Vagina (tissue), 2 donors: ENCODE data around the gene FLT1. TPM values are rescaled to one million over a fixed set of nuclear protein-coding genes. Genes with fewer than 3 reads are reported as not detected.

Experiments
- DNase-seq, 2 donors: peaks; one replicate each; pipeline ENCODE4 v3.0.0-alpha.2; 2017; ENCODE audit errors: extremely low spot score in 2 of 2
- H3K27ac ChIP-seq: fragments of 200-600 bp; sonication (generic); one replicate; pipeline ENCODE4 v1.5.1; 2019
- H3K27me3 ChIP-seq: fragments of 200-600 bp; sonication (generic); one replicate; pipeline ENCODE4 v1.5.1; 2019
- H3K36me3 ChIP-seq, 2 donors: fragments of 200-600 bp; sonication (generic); one replicate each; pipeline ENCODE4 v1.5.1; 2017 to 2019
- H3K4me1 ChIP-seq: fragments of 200-600 bp; sonication (generic); one replicate; pipeline ENCODE4 v1.5.1; 2019
- H3K4me3 ChIP-seq, 2 donors: fragments of 200-600 bp; sonication (generic); 1 replicate in 1 of 2; 2 replicates in 1 of 2; pipeline ENCODE4 v1.5.1; 2016 to 2019
- H3K9me3 ChIP-seq: fragments of 200-600 bp; sonication (generic); one replicate; pipeline ENCODE4 v1.5.1; 2019
- CTCF ChIP-seq, 3 experiments: fragments of 450-650 bp in 2 of 3; fragments of 200-600 bp in 1 of 3; sonication (generic) in 1 of 3; IDR thresholded peaks; one replicate each; pipeline ENCODE4 v1.5.1; 2017 to 2019; ENCODE audit warnings: antibody characterized with exemption in 3 of 3, mild to moderate bottlenecking in 2 of 3, moderate library complexity in 2 of 3
- POLR2A ChIP-seq, 2 donors: fragments of 450-650 bp; IDR thresholded peaks; one replicate each; pipeline ENCODE4 v1.6.1; 2017; ENCODE audit warnings: antibody characterized with exemption in 2 of 2, mild to moderate bottlenecking in 2 of 2, moderate library complexity in 2 of 2
- POLR2AphosphoS5 ChIP-seq, 2 donors: sonication (generic); formaldehyde crosslinking; IDR thresholded peaks; one replicate each; pipeline ENCODE4 v1.9.0; 2017; ENCODE audit warnings: antibody characterized with exemption in 2 of 2, mild to moderate bottlenecking in 2 of 2, low read depth in 1 of 2; ENCODE audit not compliant: insufficient read depth in 1 of 2
- intact Hi-C: fragments of 100-400 bp; cut with DNase I; formaldehyde crosslinking; loops from one replicate; pipeline ENCODE4 v1.15.1; 2023
- total RNA-seq: library from RNA; depleted of rRNA; stranded (reverse); fragments of >200 nt; gene quantifications from one replicate; pipeline ENCODE4 v1.2.3, GENCODE V29; 2016

FLT1 gene
- total RNA-seq, 1 donor from 2014 or later, result 18.9 TPM

- TF ChIP-seq CTCF (IDR thresholded peaks at IDR 0.05) (no peak), POLR2A (IDR thresholded peaks at IDR 0.05) (no peak), POLR2AphosphoS5 (IDR thresholded peaks at IDR 0.05; ENCODE audit: insufficient read depth in 1 of 2, low read depth in 1 of 2) (no peak)
- Histone ChIP-seq H3K36me3 (no peaks in the 10 kb centered on the region), H3K27ac (no peak overlapping the region), H3K27me3 (no peaks in the 10 kb centered on the region), H3K4me3 (no peak overlapping the region), H3K4me1 (no peaks in the 10 kb centered on the region), H3K9me3 (no peaks in the 10 kb centered on the region)
- intact Hi-C loops, result no loop called here
- no peak for DNase-seq
Observed at GRCh38 chr13:28485097-28485496, 9.8 kb downstream of the FLT1 start.

- intact Hi-C loops, result no loop called here
- no peak for DNase-seq
- Histone ChIP-seq H3K4me1 (no peaks in the 10 kb centered on the region), H3K27ac (no peak overlapping the region), H3K9me3 (no peaks in the 10 kb centered on the region), H3K4me3 (no peak overlapping the region), H3K36me3 (no peaks in the 10 kb centered on the region), H3K27me3 (no peaks in the 10 kb centered on the region)
- TF ChIP-seq CTCF (IDR thresholded peaks at IDR 0.05) (no peak), POLR2A (IDR thresholded peaks at IDR 0.05) (no peak), POLR2AphosphoS5 (IDR thresholded peaks at IDR 0.05; ENCODE audit: insufficient read depth in 1 of 2, low read depth in 1 of 2) (no peak)
Observed at GRCh38 chr13:28483313-28483931, 11.5 kb downstream of the FLT1 start.

GRCh38 chr13:28479005-28479404 lies 15.9 kb downstream of the FLT1 start:
- Histone ChIP-seq H3K27ac (no peak overlapping the region), H3K27me3 (no peaks in the 10 kb centered on the region), H3K4me3 (no peak overlapping the region), H3K36me3 (no peaks in the 10 kb centered on the region), H3K4me1 (no peaks in the 10 kb centered on the region), H3K9me3 (no peaks in the 10 kb centered on the region)
- intact Hi-C loops, result no loop called here
- TF ChIP-seq CTCF (IDR thresholded peaks at IDR 0.05), result no peak
- TF ChIP-seq POLR2A (IDR thresholded peaks at IDR 0.05), result no peak
- TF ChIP-seq POLR2AphosphoS5 (IDR thresholded peaks at IDR 0.05; ENCODE audit: insufficient read depth in 1 of 2, low read depth in 1 of 2), result no peak
- DNase-seq, result no peak

- DNase-seq, result no peak
- H3K27me3 ChIP-seq, result no peaks in the 10 kb centered on the region
- no peak overlapping the region for H3K4me3 ChIP-seq
- H3K27ac ChIP-seq, result no peak overlapping the region
- no peaks in the 10 kb centered on the region for H3K9me3 ChIP-seq
- H3K4me1 ChIP-seq, result no peaks in the 10 kb centered on the region
- intact Hi-C loops, result no loop called here
- TF ChIP-seq POLR2AphosphoS5 (IDR thresholded peaks at IDR 0.05; ENCODE audit: insufficient read depth in 1 of 2, low read depth in 1 of 2), result no peak
- no peak for TF ChIP-seq POLR2A (IDR thresholded peaks at IDR 0.05)
- no peak for TF ChIP-seq CTCF (IDR thresholded peaks at IDR 0.05)
- H3K36me3 ChIP-seq, result no peaks in the 10 kb centered on the region
Observed at GRCh38 chr13:28478127-28478526, 16.8 kb downstream of the FLT1 start.

- no peak overlapping the region for H3K27ac ChIP-seq
- DNase-seq, result no peak
- intact Hi-C loops, result no loop called here
- no peaks in the 10 kb centered on the region for H3K9me3 ChIP-seq
- TF ChIP-seq POLR2A (IDR thresholded peaks at IDR 0.05) (no peak), CTCF (IDR thresholded peaks at IDR 0.05) (no peak), POLR2AphosphoS5 (IDR thresholded peaks at IDR 0.05; ENCODE audit: insufficient read depth in 1 of 2, low read depth in 1 of 2) (no peak)
- no peaks in the 10 kb centered on the region for H3K4me1 ChIP-seq
- H3K27me3 ChIP-seq, result no peaks in the 10 kb centered on the region
- H3K4me3 ChIP-seq, result no peak overlapping the region
- H3K36me3 ChIP-seq, result no peaks in the 10 kb centered on the region
Observed at GRCh38 chr13:28477709-28477973, 17.3 kb downstream of the FLT1 start.
